Limb (tissue), 2 donors: ENCODE results near the gene PUM1.

Experiments used
- DNase-seq, 2 donors: peaks; one replicate each; pipeline ENCODE4 v3.0.0-alpha.2; 2016; ENCODE audit errors: extremely low spot score in 2 of 2

The PUM1 gene

DNA sequence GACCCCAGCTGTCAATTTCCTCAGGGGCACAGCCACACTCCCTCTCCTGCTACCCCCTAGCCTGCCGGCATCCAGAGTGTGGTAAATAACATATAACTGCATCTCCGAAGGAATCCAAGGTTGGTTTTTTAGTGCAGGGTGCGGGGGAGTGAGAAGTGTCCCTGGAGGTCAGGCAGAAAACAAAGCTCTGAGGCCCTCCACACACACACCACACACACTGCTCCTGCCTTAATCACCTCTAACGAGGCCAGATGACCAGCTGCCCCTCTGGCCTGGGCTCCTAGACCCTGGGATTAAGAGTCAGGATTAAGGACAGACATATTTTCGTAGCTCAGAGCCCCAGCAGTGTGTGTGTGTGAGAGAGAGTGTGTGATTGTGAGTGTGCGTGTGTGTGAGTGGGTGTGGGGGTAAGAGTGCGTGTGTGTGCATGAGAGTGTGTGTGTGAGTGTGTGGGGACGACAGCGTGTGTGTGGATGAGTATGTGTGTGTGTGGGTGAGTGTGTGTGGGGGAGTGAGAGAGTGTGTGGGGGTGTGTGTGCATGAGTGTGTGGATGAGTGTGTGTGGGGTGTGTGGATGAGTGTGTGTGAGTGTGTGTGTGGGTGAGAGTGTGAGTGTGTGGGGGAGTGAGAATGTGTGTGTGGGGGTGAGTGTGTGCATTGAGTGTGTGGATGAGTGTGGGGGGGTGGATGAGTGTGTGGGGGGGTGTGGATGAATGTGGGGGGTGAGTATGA, 171.6 kb downstream of the PUM1 start:
- no peak for DNase-seq

DNA sequence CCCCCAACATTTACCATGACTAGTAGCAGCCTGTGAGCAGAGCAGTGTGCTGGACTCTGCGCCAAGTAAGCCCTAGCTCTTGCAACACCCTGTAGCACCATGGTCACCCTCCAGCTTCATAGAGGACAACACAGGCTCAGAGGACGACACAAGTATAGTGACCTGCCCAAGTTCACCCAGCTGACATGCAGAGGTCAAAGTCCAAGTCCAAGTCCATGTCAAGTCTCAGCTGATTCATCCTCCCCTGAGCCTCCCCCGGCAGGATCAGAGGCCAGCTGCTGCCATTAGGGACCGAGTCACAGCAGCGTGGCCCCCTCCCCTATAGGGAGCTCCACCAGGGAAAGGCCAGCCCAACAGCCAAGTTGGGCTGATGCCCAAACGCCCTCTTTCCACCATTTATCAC, 172.8 kb downstream of the PUM1 start:
- no peak for DNase-seq

DNA sequence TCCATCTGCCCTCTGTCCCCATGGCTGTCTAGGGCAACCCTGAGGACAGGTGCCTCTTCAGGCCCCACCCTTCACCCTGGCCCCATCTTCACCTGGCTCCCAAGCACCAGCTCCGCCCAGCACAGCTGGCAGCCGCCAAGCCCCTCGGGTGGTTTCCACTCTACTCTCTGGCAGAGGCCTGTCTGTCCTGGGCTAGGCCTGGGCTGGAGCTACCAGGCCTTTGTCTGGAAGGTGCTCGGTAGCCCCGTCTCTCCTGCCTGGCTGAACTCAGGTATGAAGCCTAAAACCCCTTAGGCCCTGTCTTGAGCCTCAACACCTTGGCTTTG, 174.3 kb downstream of the PUM1 start:
- no peak for DNase-seq

DNA sequence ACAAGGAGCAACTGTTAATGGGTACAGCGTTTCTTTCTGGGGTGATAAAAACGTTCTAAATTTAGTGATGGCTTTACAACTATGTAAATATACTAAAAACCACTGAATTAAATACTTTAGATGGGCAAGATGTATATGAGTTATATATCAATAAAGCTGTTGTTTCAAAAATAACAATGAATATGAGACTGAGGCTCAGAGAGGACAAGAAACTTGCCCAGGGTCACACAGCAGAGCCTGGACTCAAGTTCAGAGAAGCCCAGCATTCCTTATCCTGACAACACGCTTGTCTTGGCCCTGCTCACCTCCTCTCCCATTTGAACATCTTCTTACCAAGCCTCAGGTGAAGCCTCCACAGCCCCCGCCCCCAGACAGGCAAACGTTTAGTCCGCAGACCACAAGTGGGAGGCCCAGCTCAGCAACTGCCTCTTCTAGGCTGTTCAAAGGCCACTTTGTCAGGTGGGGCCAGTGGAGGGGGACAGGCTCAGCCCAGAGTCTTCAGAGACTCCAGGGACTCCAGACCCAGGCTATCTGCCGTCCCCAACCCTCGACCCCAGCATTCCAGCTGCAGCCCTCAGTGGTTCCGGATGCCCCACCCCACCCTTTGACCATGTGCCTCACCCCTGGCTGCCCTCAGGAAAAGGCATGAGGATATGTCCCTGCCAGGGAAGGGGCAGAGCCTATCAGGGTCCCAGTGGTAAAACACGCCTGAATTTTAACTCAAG, 174.9 kb downstream of the PUM1 start:
- DNase-seq = no peak

DNA sequence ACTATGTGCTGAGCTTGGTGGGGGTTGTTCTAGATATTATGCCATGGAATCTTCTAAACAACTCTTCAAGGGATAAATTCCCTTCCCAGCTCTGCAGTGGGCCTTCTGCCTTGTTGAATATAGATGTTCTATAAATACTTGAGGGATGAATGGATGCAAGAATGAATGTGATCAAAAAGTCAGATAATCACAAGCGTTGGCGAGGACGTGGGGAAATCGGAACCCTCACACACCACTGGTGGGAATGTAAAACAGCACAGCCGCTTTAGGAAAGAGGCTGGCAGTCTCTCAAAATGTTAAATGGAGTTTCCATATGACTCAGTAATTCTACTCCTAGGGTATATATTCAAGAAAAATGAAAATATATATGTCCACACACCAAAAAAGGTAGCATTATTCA, 176.0 kb downstream of the PUM1 start:
- DNase-seq = no peak

DNA sequence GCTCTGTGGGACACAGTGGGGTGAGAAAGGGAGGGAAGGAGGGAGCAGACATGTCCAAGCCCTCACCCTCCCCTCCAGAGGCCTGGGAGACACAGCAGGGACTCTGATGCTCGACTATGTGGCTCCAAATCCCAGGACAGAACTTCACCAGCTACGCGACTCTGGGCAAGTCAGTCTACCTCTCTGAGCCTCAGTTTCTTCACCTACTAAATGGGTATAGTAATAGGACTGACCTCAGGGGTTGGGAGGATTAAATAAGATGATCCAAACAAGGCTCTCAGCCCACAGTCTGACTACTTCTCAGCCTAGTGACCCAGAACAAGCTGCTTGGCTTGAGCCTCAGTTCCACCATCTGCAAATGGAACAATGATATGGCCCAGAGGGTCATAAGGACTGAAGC, 176.5 kb downstream of the PUM1 start:
- DNase-seq = no peak

DNA sequence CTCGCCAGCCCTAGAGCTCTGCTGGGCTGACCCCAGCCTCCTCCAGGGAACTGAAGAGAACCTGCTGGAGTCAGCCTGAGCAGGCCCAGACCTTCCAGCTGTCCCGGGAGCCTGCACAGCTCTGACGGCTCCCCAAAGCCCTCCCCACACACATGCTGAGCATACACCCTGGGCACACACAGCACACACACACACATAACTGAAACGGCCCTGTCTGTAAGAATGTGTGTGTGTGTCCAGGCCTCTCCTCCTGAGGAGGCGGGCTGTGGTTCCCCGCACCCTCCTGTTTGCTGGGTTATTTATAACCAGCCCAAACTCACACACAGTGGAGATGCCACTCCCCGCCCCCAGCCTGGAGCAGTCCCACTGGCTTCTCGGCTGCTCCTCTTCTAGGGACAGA, 177.1 kb downstream of the PUM1 start:
- peak; percentile 63 to 66 for DNase-seq

DNA sequence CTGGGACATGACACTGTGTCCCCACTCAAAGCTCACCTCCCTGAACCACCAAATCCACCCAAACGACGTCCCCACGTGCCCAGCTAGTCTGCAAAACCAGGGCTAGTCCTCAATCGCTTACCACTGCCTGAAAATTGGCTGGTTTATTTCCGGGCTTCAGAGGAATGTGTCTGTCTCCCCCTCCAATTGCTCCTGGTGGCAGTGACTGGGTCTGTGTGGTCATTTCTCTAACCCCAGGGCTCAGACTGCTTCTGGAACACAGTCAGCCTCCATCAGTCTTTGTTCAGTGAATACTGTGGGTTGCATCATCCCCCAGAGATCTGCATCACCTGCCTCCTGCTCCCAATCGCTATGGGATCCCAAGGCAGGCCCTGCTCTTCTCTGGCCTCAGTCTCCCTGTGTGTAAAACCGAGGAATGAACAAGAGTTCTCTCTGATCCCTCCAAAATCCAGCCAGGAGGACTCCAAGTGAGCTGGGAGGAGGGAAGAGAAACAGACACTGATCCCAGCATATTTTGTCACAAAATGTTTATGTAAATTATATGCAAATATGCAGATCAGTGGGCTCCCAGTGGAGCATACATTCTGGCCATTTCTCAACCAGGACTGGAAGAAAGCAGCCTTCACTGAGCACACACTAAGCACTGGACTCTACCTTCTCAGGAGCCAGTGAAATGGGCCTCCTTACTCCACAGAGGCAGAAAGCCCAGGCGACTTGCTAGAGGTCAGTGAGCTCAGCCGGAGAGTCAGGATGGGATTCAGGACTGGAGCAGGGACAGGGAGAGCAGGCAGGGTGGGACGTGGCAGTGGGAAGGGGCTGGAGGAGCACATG, 177.8 kb downstream of the PUM1 start:
- no peak for DNase-seq

DNA sequence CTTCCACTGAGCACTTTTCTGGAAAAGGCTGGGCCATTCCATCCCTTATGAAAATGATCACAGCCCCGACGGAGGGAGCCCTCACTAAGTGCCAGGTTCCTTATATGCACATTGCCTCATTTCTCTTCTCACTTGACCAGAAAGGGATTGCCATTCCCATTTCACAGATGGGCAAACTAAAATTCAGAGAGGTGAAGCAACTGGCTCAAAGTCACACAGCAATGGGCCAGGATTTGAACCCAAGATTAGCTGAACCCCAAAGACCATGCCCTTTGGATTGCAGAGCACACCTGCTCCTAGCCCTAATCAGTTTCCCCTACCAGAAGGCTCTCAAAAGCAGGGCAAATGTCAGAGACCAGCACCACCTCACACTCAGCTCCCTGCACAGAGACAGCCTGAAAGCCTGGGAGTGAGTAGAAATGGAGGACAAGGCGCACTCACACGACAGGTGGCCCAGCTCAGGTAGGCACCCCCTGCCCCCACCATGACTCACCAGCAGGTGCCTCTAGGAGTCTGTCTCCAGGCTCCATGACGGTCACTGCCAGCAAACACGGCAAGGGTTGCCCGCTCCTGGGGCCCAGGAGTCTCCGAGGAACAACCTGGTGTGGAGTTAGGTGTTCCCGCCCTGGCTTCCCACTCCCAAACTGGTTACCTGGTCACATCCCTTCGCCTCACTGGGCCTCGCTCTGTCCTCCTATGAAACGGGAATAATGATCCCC, 178.6 kb downstream of the PUM1 start:
- DNase-seq = no peak

DNA sequence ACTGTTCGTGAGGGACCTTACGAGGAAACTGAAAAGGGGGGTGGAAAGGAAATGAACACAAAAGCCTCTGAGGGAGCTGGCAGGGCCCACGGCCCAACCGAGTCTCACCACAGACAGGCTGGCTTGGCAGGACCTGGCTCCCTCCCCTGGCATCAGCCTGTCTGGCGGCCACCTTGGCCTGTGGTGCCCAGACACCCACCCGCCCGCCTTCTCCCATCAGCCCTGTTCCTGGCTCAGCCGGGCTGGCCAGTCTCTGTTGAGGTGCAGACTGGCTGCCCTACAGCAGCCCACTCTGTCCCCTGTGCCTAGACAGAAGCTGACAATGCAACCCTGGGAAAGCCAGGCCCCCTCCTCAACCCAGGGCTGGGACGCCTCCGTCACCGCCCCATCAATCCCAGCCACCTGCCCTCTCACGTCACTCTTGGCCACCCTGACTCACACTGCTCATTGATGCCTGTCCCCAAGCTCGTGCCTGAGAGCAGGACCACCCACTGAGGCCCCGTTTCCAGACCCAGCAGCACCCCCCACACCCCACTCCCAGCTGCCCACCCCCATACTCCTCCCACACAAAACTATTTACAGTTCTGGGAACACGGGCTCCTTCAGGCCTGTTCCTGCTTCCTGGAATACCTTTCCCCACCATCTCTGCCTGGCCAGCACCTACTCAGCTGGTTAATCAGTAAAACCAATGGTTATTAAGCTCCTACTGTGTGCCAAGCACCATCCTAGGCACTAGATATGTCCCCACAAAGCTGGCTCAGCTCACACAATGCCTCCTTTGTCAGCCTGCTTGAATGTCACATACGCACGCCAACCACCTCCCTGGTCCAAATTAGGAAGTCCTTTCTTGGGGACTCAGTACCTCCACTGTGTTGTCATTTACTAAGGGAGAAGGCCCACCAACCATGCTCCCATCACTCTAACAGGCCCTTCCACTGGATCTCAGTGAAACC, 179.7 kb downstream of the PUM1 start:
- DNase-seq = peak in 1 of 2 donors; percentile 76

DNA sequence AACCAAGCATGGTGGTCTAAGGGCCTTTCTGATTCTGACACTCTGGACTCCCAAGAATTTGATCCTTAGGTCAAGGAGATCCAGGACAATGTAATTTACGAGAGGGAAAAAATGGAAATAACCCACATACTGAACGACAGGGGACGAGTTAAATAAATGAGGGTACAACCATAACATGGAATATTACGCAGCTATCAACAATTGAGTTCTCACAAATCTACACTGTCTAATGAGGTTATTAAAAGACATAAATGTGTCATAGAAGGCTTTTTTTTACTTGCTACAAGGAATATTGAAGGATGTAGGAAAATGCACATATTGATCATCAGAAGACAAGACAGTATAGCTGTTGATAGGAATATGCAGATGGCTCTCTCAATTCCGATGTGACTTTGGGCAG, 180.8 kb downstream of the PUM1 start:
- DNase-seq = no peak

DNA sequence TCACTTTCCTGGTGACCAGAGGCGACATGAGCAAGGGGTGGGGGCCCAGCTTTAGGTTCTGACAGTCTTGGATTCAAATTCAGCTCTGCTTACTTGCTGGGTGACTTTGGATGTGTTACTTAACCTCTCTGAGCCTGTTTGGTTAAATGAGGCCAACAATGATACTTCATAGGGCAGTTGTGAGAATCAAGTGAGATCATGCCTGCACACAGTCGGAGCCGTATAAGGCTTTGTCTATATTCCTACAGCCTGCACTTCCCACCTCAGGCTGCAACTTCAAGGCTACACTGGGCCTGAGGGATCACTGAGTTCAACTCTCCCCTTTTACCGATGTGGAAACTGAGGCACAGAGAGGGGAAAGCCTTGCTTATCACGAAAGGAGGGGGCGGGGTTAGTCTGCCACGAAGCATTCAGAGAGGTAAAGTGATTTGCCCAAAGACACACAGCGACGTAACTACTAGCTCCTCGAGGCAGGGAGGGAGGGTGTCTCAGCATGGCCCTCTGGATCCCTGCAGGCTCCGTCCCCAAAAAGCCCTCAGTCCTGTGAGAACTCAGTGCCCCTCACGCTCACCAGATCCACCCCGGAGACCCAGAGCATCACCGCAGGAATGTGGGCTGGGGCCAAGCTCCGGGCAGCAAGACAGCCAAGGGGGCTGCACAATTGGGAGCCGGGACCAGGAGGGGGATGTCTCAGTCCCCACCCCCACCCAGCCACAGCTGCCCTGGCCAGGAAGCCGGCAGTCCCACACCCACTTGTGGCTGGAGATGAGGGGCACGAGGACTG, 181.9 kb downstream of the PUM1 start:
- no peak for DNase-seq

DNA sequence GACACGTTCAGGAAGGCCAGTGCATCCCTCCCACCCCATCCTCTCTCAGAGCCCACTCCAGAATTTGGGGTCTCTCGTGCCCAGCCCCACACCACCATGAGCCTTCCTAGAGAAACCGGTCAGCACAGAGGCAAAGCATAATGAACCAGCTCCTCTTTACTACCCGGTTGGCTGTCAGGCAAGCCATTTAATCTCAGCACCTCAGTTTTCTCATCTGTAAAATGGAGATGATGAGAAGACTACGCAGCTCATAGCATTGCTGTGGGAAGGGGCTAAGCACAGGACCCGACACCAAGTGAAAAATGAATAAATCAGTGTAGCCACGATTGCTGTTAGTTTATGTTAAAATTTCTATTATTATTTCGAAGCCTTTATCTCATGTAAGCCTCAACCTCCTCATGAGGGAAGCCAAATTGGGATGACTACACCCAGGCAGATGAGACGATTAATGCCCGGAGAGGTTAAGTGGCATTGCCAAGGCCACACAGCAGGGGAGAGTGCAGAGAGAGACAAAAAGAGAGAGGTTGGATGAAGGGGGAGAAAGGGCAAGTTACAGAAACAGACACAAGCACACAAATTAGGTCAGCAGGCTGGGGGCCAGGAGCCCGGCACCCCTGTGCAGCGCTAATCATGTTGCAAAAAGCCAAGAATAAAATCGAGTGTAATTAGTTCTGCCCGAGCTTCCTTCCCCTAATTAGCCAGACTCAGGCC, 182.7 kb downstream of the PUM1 start:
- DNase-seq = no peak
